A549 (cell line): Measurements from ENCODE around the gene TFAP2B.

ENCODE experiments used
- HMGXB4 ChIP-seq: fragments of 250-450 bp; sonication (Bioruptor Pico); IDR thresholded peaks from 2 replicates; pipeline ENCODE4 v1.5.0; 2021; ENCODE audit warnings: mild to moderate bottlenecking, moderate library complexity, borderline replicate concordance
- KDM1A ChIP-seq: fragments of 200-600 bp; sonication (generic); IDR thresholded peaks from 2 replicates; pipeline ENCODE4 v1.6.1; 2016; ENCODE audit warnings: low read depth, mild to moderate bottlenecking
- MAX ChIP-seq: IDR thresholded peaks from 2 replicates; pipeline ENCODE4 v1.6.1; 2012
- RCOR1 ChIP-seq: fragments of 150-350 bp; IDR thresholded peaks from 2 replicates; pipeline ENCODE4 v1.6.1; 2014; ENCODE audit warnings: antibody characterized with exemption, low read length, low read depth
- REST ChIP-seq: fragments of 200-600 bp; sonication (generic); IDR thresholded peaks from 2 replicates; pipeline ENCODE4 v1.6.1; 2016; ENCODE audit warnings: antibody characterized with exemption, mild to moderate bottlenecking, moderate library complexity

- TF ChIP-seq REST (no peak), MAX (no peak), RCOR1 (no peak), KDM1A (no peak), HMGXB4 (CRISPR knock-in tag) (no peak)
Observed at GRCh38 chr6:50837589-50838445, 19.1 kb downstream of the TFAP2B start.
